Astrocyte (in vitro differentiated cells and primary cell): ENCODE measurements around the gene OR2T2. TPM values are rescaled to one million over a fixed set of nuclear protein-coding genes. Genes with fewer than 3 reads are reported as not detected.
"Not testable (repeated sequence)": the region's sequence is repeated elsewhere in the genome, so short reads cannot be mapped to it uniquely, and the experiment has no call there.

ENCODE experiments used
- DNase-seq: peaks from one replicate; pipeline ENCODE4 v3.0.0-alpha.2; 2010; ENCODE audit warnings: low read depth
- FAIRE-seq: peaks from 2 replicates; lab custom pipeline; 2011; peaks lifted over from hg19 to GRCh38; lab: Jason Lieb, UNC
- H2AFZ ChIP-seq: 2 replicates; pipeline ENCODE4 v1.6.0; 2012; ENCODE audit warnings: low read depth, low read length, inconsistent platforms
- H3K27ac ChIP-seq: 2 replicates; pipeline ENCODE4 v1.5.1; 2011; ENCODE audit warnings: low read depth, low read length, inconsistent platforms
- H3K27me3 ChIP-seq: 2 replicates; pipeline ENCODE4 v1.6.0; 2011; ENCODE audit warnings: low read length, inconsistent platforms; ENCODE audit not compliant: insufficient read depth
- H3K36me3 ChIP-seq: 2 replicates; pipeline ENCODE4 v1.5.1; 2011; ENCODE audit warnings: low read length, inconsistent platforms; ENCODE audit not compliant: insufficient read depth
- H3K4me1 ChIP-seq: 2 replicates; pipeline ENCODE4 v1.5.1; 2011; ENCODE audit warnings: low read length, inconsistent platforms; ENCODE audit not compliant: insufficient read depth
- H3K4me2 ChIP-seq: 2 replicates; pipeline ENCODE4 v1.6.0; 2012; ENCODE audit warnings: low read length, inconsistent platforms
- H3K4me3 ChIP-seq: 2 replicates; pipeline ENCODE4 v1.5.1; 2011; ENCODE audit warnings: low read depth, mild to moderate bottlenecking, low read length, inconsistent platforms; ENCODE audit not compliant: insufficient read depth
- H3K79me2 ChIP-seq: 2 replicates; pipeline ENCODE4 v1.6.0; 2012; ENCODE audit warnings: mild to moderate bottlenecking, low read length, inconsistent platforms; ENCODE audit not compliant: insufficient read depth
- H3K9ac ChIP-seq: 2 replicates; pipeline ENCODE4 v1.6.0; 2012; ENCODE audit warnings: mild to moderate bottlenecking, low read length, inconsistent platforms
- H3K9me3 ChIP-seq: 2 replicates; pipeline ENCODE4 v1.5.1; 2012; ENCODE audit warnings: low read depth, mild to moderate bottlenecking, low read length, inconsistent platforms; ENCODE audit not compliant: insufficient read depth
- H4K20me1 ChIP-seq: 2 replicates; pipeline ENCODE4 v1.6.0; 2012; ENCODE audit warnings: low read length, inconsistent platforms; ENCODE audit not compliant: insufficient read depth
- H3K27ac Mint-ChIP-seq: one replicate; pipeline ENCODE4 v1.8.0; 2021; ENCODE audit warnings: mild to moderate bottlenecking, mixed read lengths; ENCODE audit not compliant: unreplicated experiment
- H3K27me3 Mint-ChIP-seq: one replicate; pipeline ENCODE4 v1.8.0; 2021; ENCODE audit warnings: low read depth, mixed read lengths; ENCODE audit not compliant: unreplicated experiment
- H3K36me3 Mint-ChIP-seq: one replicate; pipeline ENCODE4 v1.8.0; 2021; ENCODE audit warnings: low read depth, mixed read lengths; ENCODE audit not compliant: unreplicated experiment
- H3K4me1 Mint-ChIP-seq: one replicate; pipeline ENCODE4 v1.8.0; 2021; ENCODE audit warnings: low read depth, mixed read lengths; ENCODE audit not compliant: unreplicated experiment
- H3K4me3 Mint-ChIP-seq: one replicate; pipeline ENCODE4 v1.8.0; 2021; ENCODE audit warnings: mild to moderate bottlenecking, moderate library complexity, mixed read lengths; ENCODE audit not compliant: unreplicated experiment
- H3K9me3 Mint-ChIP-seq: one replicate; pipeline ENCODE4 v1.8.0; 2021; ENCODE audit warnings: mild to moderate bottlenecking, mixed read lengths; ENCODE audit not compliant: unreplicated experiment
- total RNA-seq: library from RNA; stranded (reverse); gene quantifications from 2 replicates; pipeline ENCODE4 v1.2.1, GENCODE V29; 2021

OR2T2 gene
- total RNA-seq, 1 donor from 2014 or later: not detected

DNA sequence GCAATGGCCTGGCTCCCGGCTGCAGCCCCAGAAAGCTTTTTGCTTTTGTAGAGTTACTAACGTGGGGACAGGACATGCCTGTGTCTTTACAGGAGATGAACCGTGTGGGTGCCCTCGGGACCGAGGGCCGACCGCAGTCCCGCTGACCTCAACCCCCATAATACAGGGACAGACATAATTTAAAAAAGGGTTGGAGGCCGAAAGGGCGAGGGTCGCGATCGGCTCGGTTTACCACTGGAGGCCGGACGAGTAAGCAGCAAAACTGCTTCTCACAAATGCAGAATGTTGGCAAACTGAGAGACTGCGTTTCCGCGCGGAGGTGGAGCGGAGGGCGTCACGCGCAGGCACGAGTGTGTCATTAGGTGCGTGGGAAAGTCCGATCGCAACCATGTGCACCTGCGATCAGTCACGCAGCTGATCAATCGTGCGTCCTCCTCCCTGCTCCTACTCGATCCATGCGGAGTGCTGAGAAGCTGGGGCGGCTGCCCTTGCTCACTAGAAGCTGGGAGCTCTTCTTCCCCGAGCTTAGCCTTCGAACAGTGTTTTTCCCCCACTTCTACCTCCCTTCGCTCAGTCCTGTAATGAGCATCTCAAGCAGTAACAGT, 11.5 kb upstream of the OR2T2 start:
- not testable (repeated sequence) for H3K4me3 ChIP-seq, DNase-seq, H3K79me2 ChIP-seq, H3K36me3 Mint-ChIP-seq, H3K4me1 Mint-ChIP-seq, H3K27me3 Mint-ChIP-seq, H3K36me3 ChIP-seq, H3K4me1 ChIP-seq, H3K9me3 ChIP-seq, H2AFZ ChIP-seq, H4K20me1 ChIP-seq, H3K9ac ChIP-seq, H3K27ac ChIP-seq, FAIRE-seq, H3K4me2 ChIP-seq, H3K27me3 ChIP-seq, H3K4me3 Mint-ChIP-seq, H3K27ac Mint-ChIP-seq
- peaks cover 14% of the 10 kb centered on the region for H3K9me3 Mint-ChIP-seq

DNA sequence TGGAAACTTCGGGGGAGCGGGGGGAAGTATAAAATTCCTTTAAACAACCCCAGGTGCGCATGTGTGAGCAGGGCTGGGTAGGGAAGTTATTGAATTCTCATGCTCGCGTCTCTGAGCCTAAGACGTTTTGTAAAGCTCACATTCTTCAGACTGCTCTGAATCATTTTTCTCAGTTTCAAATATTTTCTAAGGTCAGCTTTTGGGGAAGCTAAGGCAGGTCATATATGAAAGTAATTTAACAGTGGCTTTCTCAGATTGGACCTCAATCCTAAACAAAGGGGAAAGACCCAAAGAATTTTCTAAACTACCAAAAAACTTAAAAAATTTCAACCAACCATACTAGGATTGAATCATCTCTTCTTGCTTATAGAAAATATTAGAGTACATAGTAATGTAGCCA, 10.5 kb upstream of the OR2T2 start:
- not testable (repeated sequence) for H3K36me3 ChIP-seq, H3K27me3 ChIP-seq, DNase-seq, H3K9me3 ChIP-seq, H3K27ac ChIP-seq, H3K79me2 ChIP-seq, FAIRE-seq, H4K20me1 ChIP-seq, H2AFZ ChIP-seq, H3K27ac Mint-ChIP-seq, H3K4me2 ChIP-seq, H3K9ac ChIP-seq, H3K36me3 Mint-ChIP-seq, H3K4me3 Mint-ChIP-seq, H3K4me1 Mint-ChIP-seq, H3K4me1 ChIP-seq, H3K27me3 Mint-ChIP-seq, H3K4me3 ChIP-seq
- peaks cover 14% of the 10 kb centered on the region for H3K9me3 Mint-ChIP-seq

DNA sequence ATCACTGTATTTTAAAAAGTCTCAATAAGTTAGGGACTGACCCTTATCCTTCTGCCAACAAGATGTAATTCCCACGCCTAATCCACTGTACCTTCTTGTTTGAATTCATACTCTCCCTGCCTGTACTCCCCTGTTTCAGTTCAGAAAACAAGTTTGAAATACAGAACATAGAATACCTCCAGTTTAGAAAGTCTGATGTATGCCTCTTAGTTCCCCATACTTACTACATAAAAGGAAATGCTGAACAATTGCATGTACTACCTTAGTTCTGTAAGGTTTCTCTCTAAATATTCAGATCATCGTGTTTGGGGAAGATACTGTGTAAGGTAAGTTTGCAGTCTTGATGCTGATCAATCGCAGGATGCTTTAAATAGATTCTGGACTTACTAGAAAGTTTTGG, 9.1 kb upstream of the OR2T2 start:
- not testable (repeated sequence) for H3K36me3 Mint-ChIP-seq, H2AFZ ChIP-seq, H3K27ac ChIP-seq

DNA sequence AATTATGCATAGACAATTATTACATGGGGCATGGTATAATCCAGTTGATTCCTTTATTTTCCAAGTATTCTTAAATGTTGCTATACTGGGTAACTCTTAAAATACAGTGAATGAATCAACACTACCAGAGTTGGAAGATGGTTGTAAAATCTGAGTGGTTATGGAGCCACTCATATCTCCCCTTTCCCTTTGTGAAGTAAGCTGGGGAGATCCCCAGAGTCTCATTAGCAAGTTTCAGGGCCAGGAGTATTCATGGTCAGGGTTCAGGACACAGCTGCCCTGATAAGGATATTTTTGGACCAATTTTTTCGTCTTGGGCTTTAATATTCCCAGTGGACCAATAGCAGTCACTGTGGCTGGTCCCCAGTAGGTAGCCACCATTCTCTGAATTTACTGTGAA, 6.8 kb upstream of the OR2T2 start:
- not testable (repeated sequence) for H3K9ac ChIP-seq, DNase-seq, H2AFZ ChIP-seq, H3K4me3 ChIP-seq, H3K27ac Mint-ChIP-seq, H3K4me1 Mint-ChIP-seq, H3K36me3 Mint-ChIP-seq, H3K9me3 ChIP-seq, H3K9me3 Mint-ChIP-seq, H3K4me2 ChIP-seq, H3K4me1 ChIP-seq, H3K79me2 ChIP-seq, H3K27ac ChIP-seq, H3K36me3 ChIP-seq, H3K27me3 Mint-ChIP-seq, H3K27me3 ChIP-seq, H4K20me1 ChIP-seq, FAIRE-seq, H3K4me3 Mint-ChIP-seq

More for the DNA sequence above, 9.1 kb upstream of the OR2T2 start:
- H3K4me2 ChIP-seq, H3K9me3 Mint-ChIP-seq, FAIRE-seq, H3K9me3 ChIP-seq, H3K9ac ChIP-seq, H4K20me1 ChIP-seq, H3K4me1 ChIP-seq, H3K4me3 ChIP-seq, H3K27me3 Mint-ChIP-seq, H3K27me3 ChIP-seq, DNase-seq, H3K79me2 ChIP-seq, H3K27ac Mint-ChIP-seq, H3K4me3 Mint-ChIP-seq, H3K4me1 Mint-ChIP-seq, H3K36me3 ChIP-seq: not testable (repeated sequence)

DNA sequence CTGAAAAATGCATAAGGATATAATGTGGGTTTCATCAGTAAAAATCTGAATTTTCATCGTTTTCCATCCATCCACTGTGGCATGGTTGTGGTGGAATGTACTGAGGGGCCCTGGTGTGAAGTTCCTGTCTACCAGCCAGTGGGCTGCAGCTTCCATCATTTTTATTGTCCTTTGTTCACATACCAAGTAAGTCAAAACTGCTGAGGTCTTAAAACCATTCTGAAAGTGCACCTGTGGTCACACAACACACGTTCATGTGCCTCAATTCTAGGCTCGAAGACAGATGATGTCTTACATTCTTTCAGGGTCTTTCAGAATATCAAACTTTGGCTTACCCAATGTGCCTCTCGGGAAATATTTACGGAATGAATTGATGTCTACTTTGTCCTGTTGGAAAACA, 6.2 kb upstream of the OR2T2 start:
- not testable (repeated sequence) for H3K9me3 Mint-ChIP-seq, H3K4me3 ChIP-seq, H2AFZ ChIP-seq, H3K36me3 ChIP-seq, H3K27ac Mint-ChIP-seq, H3K27ac ChIP-seq, H3K9ac ChIP-seq, H3K4me3 Mint-ChIP-seq, H3K27me3 Mint-ChIP-seq, H3K36me3 Mint-ChIP-seq, H3K4me1 ChIP-seq, H3K27me3 ChIP-seq, H3K79me2 ChIP-seq, H4K20me1 ChIP-seq, H3K4me2 ChIP-seq, H3K9me3 ChIP-seq, FAIRE-seq, DNase-seq, H3K4me1 Mint-ChIP-seq

DNA sequence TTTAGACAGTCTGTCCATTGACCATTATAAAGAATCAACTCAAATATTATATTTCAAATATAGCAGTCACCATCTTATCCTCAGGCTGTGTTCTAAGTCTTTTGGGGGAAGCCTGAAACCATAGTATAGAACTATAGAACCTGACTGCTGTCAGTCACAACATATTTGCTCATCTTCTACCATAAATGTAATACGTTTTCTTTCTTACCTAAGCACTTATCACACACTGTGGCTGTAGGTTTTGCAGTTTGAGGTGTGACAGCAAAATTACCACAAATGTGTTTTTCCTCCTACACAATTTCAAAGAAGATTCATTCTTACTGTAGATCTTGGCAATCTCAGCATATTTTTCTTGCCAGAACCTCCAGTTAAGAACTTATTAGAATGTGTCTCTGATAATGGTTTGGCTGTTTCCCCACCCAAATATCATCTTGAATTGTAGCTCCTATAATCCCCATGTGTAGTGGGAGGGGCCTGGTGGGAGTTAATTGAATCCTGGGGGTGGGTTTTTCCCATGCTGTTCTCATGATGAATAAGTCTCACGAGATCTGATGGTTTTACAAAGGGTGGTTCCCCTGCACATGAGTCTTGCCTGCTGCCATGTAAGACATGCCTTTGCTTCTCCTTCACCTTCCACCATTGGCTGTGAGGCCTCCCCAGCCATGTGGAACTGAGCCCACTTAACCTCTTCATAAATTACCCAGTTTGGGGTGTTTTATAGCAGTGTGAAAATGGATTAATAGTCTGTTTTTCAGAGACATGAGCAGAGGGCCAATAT, 2.7 kb upstream of the OR2T2 start:
- peaks cover 10% of the 10 kb centered on the region for H3K9me3 Mint-ChIP-seq
- H3K27ac Mint-ChIP-seq, H3K4me3 Mint-ChIP-seq, H3K4me1 Mint-ChIP-seq, H3K79me2 ChIP-seq, H2AFZ ChIP-seq, H3K4me1 ChIP-seq, H3K27me3 Mint-ChIP-seq, DNase-seq, H3K36me3 ChIP-seq, H3K9me3 ChIP-seq, H3K9ac ChIP-seq, H3K27ac ChIP-seq, H4K20me1 ChIP-seq, H3K36me3 Mint-ChIP-seq, H3K4me2 ChIP-seq, H3K4me3 ChIP-seq, H3K27me3 ChIP-seq, FAIRE-seq: not testable (repeated sequence)
